Forelimb muscle (tissue), 1 donor: ENCODE data around the gene GMDS. TPM values are rescaled to one million over a fixed set of nuclear protein-coding genes. Genes with fewer than 3 reads are reported as not detected.

ENCODE experiments used
- DNase-seq: peaks from one replicate; pipeline ENCODE4 v3.0.0-alpha.2; 2013; ENCODE audit warnings: low read depth
- polyA plus RNA-seq: library from polyadenylated mRNA; unstranded; fragments of 120-200 nt; gene quantifications from one replicate; pipeline ENCODE4 v1.2.1, GENCODE V29; 2013; ENCODE audit not compliant: insufficient read length

GMDS gene
- polyA plus RNA-seq, 1 donor: 10.4 TPM

GRCh38 chr6:1800845-1801244 lies 444.6 kb downstream of the GMDS start:
- no peak for DNase-seq

GRCh38 chr6:1798965-1799325 lies 446.5 kb downstream of the GMDS start:
- DNase-seq: no peak

DNA sequence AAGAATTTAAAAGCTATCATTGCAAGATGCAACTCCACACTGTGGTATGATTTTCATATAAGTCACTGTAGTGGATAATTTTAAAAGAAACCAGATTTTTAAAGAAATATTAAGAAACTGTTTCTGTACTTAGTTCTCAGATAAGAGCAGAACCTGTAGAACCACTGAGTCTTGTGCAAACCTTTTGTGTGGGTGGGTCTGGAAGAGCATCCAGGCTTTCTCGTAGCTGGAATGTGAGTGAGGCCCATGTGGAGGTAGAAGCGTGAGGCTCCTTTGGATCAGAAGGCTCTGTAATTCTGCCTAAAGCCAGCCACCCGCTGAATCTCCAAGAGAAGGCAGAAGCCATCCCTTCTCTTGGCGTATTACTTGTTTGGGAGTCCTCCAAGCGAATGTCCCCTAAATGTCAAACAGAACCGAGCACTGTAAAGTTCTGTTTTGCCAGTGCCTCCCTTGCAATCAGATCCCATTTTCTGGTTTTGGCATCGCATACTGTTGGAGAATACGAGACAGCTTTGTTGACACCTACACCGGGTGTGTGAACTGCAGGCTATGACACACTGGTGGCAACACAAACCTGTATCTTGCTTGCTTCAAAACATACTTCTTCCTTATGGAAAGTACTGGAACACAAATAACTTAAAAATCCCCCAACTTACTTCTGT lies 447.0 kb downstream of the GMDS start:
- DNase-seq: no peak

- DNase-seq: no peak
These were observed 447.6 kb downstream of the GMDS start for GRCh38 chr6:1797801-1798200.

DNA sequence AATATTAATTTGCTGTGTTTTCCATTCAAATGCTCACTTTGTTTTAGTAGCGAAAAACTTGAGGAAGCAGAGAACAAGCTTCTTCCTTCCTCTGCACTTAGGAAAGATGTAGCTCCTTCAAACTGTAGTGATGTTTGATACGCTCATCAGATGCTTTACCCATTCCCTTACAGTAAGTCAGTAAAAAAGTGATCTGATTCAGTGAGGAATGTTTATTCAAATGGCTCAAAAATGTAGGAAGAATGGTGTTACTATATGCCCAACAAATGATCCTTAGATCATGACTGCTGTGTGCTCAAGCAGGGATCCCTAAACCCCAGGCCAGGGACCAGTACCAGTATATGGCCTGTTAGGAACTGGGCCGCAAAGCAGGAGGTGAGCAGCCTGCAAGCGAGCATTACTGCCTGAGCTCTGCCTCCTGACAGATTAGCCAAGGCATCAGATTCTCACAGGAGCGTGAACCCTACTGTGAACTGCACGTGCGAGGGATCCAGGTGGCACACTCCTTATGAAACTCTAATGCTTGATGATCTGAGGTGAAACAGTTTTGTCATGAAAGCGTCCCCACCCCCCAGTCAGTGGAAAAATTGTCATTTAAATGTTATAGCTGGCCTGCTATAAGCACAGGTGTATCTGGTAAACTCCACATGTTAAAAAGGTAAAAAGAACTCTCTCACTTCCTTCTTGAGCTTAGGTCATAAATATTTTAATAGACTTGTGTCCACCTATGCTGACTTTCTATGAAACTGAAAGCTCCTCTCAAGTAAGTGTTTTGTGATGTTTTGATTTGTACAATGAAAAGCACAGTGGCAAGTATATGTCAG lies 448.5 kb downstream of the GMDS start:
- DNase-seq: no peak

- DNase-seq: no peak
These were observed 449.5 kb downstream of the GMDS start for GRCh38 chr6:1795910-1796309.

DNA sequence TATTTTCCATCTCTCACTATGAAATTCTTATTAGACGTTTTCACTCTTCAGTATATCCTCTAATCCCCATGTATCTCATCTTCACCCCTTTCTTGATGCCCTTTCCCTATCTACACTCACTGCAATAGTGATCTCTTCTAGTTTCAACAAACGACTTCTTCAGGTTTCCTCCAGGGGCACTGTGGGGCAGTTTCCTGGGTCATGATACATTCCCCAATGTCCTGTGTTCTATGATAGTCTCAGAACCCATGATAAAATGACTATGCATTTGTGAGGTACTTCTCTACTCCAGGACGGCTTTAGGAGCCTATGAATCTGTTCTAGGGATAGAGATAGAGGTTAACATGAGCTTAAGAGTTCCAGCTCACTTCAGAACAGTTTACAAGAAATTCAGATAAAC lies 452.4 kb downstream of the GMDS start:
- DNase-seq: no peak

- no peak for DNase-seq
These were observed 454.7 kb downstream of the GMDS start for GRCh38 chr6:1790684-1791083.

DNA sequence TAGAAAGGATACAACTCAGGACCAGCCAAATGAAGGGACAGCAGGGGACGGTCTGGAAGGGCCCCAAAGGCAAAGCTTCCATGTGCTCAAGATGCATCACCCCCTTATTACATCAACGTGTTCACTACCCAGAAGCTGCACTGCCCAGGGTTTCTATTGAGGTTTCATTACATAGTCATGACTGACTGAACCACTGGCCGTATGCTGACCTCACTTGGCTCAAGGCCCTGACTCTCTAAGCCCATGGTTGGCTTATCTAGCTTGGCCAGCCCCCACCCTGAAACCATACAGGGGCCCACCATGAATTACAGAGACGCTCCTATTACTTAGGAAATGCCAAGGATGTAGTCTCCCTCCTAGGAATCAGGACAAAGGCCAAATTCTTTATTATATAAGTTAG lies 456.3 kb downstream of the GMDS start:
- DNase-seq: no peak

DNA sequence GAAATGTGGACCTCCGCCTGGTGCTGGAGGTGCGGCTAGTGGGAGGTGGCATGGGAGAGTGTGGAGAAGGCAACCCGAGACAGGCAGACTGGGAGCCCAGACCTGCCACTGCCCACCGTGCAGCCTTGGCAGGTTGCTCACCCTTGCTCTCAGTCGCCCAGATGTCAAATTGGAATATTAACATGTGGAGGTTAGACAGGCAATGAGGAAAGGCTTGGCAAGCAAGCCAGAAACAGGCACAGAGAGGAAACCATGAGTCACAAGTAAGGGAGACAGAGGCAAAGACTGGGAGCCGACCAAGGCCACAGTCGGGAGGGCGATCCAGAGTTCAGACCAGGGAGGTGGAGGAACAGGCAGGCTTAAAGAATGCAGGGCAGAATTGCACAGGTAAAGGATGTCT lies 457.5 kb downstream of the GMDS start:
- no peak for DNase-seq

DNA sequence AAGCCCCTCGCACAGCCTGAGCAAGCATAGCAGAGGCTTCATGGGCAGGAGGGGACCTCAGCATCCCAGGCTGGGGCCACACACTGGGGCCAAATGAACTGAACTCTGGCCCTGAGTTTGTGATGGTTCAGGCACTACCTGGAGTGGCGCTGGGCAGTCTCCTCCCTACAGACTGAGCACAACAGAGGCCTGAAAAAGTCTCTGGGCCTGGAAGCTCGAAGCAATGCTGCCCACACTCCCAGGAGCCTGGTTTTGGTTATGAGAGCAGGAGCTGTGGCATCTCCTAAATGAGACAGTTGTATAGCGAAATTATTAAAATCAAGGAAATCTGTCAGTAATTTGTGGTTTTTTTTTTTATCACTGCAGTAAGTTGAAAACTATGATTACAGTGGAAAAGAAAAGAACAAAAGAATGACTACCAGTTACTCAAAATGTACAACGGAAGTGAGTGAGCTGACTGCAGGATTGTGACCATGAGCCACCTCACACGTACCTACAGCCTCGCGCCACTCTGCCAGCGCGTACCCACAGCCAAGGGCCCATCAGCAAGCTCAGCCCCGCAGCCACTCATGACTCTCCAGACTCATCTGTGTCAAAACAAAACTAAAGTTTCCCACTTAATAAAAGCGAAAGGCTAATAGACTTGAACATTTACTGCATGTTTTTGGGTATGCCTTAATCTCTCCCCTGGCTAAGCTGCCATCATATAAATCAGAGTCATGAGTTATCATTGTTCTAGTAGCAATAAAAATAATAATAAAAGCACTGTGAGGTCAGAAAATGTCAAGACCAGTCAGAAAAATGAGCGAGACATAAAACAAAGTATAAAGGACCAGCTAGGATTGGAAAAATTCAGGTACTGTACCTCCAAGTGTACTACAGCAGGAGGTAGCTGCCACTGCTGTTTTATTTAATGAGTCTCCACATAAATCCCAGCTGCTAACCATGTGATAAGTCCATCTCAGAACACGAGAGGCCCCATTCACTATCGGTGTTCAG lies 458.7 kb downstream of the GMDS start:
- DNase-seq: no peak

DNA sequence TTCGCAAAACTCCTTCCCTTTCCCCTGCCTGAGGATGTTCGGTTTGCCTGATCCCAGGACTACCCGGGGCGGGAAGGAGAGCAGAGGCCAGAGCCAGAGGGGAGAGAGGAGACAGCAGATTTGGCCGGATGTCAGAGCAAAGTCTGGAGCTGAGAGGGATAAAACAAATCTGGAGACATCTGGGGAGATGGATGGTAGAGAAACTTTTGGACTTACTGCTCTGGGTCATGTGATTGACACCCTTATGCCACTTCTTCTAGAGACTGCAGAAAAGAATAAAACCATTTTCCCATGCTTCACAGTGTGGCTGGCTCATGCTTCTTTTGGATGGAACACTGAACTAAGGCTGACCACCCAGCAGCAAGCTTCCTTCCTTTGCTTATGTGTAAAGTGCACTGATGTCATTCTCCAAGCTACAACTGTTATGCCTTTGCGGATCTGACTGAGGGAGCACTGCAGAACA lies 461.0 kb downstream of the GMDS start:
- DNase-seq: no peak

DNA sequence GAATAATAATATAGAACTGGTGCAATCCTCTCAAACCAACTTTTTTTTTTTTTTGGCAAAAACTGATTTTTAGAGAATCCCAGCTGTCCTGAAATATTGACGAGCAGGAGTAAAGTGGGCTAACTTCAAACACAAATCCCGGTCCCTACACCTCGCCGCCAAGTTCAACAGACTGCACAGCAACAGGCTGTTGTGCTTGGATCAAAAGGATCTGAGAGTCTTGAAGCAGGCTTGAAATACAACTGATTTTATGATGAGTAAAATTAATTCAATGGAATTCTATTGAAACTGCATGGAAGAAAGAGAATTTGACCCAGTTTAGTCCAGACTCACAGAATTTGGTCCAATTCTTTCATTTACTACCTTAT lies 463.6 kb downstream of the GMDS start:
- DNase-seq: no peak

DNA sequence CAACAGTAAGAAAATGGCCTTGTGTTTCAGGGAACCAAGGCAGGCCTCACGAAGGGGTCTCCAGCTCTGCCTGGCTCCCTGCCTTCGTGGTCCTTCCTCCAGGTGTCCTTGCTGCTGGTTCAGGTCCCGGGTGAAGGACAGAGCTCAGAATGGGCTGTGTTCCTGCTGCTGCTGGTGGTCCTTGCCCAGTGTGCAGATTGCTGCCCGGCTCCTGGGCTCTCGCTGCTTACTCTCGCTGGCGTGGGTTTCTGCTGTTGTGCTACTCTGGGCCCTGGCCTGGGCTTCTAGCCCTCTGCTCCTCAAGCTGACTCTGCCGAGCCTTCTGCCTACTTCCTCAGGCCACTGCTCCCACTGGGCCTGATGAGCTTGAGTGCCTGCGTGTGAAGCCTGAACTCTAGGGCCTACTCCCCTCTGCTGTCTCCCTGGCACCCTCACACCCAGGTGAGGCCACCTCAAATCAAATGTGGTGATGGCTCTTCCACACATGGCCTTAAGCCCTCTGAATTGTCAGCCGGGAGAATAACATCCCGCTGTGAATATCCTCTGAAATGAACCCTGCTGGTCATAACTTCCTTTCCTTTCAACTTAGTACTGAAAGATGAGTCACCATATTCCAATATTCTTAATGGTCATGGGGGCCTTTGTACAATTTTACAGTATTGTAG lies 464.1 kb downstream of the GMDS start:
- no peak for DNase-seq

DNA sequence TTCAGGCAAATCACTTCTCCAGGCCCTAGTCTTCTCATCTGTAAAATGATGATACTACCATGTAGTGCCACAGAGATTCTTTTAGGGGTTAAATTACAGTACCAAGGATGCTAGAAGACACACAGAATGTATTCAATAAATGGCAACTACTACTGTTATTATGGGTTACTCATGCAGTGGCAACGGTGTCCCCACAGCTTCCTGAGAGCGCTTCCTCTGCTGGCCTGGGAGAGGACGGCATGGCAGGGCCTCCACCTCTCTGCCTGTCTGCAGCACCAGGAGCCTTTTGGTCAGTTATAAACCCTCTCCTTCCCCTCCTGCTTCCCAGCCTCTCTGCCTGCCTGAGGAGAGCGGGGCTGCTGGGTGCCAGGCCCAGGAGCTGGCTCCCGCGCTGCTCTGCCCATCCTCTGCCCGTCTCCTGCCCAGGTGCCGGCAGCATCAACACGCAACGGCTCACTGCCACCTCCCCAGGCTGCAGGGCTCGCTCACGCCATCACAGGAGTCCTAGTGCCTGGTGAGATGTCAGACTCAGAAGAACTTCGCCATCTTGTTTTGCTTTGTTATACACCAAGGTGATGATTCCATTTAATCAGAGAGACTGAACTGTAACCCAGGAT lies 465.0 kb downstream of the GMDS start:
- no peak for DNase-seq

DNA sequence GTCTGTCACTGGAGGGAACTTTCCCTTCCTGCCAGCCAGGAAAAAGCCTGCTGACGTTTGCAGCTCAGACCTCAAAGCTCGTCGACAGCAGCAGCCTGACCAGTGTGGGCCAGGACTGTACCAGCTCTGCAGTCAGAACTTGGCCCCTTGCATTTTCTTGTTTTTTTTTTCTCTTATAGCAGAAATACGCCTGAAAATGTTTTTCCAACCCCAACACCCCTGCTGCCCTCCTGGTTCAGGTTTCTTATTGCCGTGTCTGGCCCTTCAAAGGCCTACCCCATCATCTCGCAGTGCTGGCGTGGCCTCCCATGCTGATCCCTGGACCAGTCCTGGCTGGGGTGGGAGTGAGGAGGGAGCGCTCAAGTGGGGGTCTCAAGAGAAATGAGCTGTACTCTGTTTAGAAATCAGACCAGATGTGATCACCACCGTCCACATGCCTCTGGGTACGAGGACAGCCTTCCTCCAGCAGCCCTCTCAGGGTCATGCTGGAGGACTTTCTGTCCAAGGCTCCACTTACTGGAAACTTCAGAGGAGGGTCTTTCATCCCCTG lies 466.6 kb downstream of the GMDS start:
- DNase-seq: no peak

GRCh38 chr6:1777921-1778685 lies 467.3 kb downstream of the GMDS start:
- DNase-seq: no peak

- DNase-seq: no peak
These were observed 470.0 kb downstream of the GMDS start for GRCh38 chr6:1775441-1775840.

DNA sequence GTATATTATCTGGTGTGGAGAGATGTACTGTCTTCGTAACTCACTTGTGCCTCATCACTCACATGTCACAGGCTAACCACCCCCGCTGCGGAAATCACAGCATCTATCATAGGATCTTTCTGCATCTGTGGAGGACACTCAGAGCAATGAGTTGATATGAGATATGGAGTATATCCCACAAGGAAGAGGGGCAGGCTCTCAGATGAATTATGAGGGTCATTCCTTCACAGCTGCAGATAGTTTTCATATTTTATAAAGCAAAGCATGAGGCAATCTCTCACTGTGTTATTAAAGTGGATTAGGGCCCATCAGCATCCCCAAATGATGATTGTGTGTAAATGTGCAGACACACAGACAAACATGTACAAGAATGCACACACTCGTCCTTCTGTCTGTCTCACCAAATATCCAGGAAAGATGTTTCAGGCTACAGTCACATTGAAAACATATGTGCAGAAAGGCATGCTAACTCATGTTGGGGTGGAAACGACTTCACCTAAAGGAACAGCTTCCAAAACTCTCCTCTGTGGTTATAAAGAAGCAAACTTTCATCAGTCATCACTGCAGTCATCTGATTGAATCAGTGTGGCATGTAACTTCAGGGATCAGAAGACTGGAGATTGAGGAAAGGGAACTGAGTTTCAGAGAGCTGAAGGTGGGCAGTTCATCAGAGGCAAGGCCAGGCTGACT lies 471.0 kb downstream of the GMDS start:
- DNase-seq: no peak

DNA sequence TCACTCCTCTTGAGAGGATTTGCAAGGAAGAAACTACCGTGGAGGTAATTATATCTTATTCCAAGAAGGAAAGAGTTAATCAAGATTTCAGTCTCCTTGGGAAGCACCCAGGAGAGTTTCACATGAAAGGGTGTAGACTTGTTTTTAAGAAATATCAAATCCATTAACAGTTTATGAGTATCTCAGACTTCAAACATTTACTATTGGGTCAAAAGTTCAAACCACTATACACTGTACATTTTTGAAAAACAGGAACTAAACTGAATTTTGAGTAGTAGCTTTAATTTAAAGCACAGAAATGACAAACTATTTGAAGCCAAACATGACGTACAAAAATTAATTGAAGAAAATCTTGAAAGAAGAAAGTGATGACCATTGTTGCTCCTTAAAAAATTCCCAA lies 471.7 kb downstream of the GMDS start:
- DNase-seq: no peak
